Posterior cingulate gyrus (tissue), 11 donors: ENCODE results near the gene TMEM132E.

Experiments
- DNase-seq, 10 donors: peaks; one replicate each; pipeline versions ENCODE4 v3.0.0 to v3.0.0-alpha.2; 2020 to 2021; ENCODE audit warnings: mixed read lengths in 3 of 10
- intact Hi-C: fragments of 100-400 bp; cut with DNase I; formaldehyde crosslinking; loops from one replicate; pipeline ENCODE4 v1.15.1; 2023

Gene TMEM132E

DNA sequence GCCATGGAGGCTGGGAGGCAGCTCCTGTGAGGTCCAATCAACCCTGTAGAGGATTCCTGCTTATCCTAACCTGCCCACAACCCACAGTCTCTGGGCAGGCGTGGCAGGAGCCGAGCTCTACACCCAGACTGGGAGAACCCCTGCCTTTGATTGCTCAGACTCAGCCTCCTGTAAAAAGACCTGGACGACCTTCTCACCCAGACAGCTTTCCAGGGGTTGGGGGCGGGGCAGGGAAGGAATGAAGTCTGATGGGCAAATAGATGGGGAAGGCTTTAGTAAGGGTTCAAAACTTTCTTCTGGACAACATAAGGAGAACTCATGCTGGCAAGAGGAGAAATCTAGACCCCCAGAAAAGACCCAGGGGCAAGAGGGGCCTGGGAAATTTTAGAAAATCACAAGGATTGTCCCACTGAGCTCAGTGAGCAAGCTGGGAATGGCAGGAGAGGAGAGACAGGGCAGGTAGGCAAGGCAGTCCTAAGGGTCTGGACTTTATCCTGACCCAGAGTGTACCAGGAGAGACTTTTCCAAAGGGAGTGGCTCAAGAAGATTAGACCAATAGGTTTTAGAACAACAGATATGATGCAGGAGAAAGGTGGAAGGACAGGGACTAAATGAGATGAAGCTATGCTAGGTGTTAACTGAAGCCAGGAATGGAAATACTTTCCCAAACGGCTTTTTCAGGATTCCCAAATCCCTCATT lies 70.8 kb downstream of the TMEM132E start:
- DNase-seq, result peak in 1 of 10 donors; percentile 27
- intact Hi-C loops, result no loop called here

DNA sequence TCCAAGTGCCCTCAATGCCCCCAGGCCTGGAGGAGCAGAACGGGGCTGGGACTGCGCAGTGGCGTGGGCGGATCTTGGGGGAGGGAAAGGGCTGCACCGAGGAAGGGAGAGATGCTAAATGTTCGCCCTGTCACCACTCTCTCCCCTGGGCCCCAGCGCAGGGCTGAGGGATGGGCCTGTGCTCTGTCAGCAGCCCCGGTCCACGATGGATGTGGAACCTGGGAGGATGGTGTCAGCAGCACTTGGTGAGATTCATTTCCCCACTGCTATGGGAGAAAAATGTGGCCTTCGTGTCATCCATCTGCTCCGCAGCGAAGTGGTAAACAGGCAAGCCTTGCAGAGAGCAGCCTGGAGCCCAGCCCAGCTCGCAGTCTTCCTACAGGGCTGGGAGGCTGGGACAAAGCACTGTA lies 72.0 kb downstream of the TMEM132E start:
- intact Hi-C loops, result no loop called here
- peak in 1 of 10 donors; percentile 59 for DNase-seq

DNA sequence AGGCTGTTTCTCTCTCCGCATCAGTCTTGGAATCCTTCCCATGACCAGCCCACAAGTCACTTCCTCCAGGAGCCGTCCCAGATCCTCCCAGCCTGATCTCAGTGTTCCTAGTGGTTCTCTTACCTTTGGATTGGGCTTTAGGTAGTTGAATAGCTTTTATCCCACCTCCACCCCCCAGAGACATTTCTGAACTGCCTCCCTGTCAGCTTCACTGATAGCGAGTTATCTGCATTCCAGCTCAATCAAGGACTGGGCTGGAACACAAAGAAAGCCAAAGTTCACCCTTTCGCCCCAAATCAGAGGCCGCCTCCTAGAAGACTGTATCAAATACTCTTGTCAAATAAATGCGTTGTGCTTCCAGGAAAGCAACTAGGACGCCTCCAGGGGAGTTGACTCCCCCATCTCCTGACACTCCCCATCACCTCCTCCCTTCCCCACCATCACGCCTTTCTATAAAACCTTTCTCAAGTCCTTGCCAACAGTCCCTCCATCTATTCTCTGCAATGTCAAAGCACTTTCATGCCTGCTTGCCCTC lies 72.7 kb downstream of the TMEM132E start:
- peak in 1 of 10 donors; percentile 45 for DNase-seq
- intact Hi-C loops, result no loop called here

DNA sequence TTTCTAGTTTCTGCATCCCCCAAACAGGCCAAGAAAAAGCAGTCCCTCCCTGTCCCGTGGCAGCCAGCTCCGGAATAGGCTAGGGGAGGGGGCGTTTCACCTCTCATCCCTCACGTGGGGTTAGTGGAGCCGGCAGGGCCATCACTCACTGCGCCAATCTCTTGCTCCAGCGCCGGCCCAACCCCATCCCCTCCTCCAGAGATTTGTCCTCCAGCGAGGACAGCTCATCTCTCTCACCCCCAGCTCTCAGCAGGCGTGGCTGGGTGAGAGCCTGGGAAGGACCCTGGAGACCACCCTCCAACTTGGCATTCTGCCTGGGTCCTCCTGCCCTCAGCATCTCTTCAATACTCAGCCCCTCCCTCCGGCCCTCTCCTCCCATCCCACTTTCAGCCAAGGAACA lies 74.1 kb downstream of the TMEM132E start:
- peak in 1 of 10 donors; percentile 59 for DNase-seq
- intact Hi-C loops, result no loop called here

DNA sequence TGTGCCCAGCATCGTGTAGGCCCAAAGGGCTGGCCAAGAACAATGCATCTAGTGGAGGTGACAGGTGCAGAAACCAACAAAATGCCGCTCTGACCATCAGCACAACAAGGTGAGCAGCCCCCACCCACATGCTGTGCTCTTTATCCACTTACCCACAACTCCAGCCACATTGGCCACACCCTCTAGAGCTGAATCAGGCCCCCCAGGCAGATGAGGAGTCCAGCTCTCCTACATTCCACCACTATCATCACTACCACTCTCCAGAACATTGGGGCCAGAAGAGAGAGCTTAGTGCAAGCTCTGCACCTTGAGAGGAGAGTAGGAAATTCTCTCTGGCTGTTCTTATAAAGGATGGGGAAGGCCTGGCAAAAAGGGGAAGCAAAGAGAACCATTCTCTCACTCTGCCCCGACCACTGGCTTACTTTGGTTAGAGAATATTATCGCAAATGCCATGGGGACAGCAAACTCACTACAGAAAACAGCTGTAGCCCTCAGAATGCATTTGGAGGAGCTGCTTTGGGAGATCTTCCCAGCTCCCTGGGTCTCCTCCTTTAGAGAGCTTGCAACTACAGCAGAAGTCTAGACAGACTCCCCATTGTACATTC lies 75.0 kb downstream of the TMEM132E start:
- DNase-seq, result peak in 1 of 10 donors; percentile 6
- intact Hi-C loops, result no loop called here

DNA sequence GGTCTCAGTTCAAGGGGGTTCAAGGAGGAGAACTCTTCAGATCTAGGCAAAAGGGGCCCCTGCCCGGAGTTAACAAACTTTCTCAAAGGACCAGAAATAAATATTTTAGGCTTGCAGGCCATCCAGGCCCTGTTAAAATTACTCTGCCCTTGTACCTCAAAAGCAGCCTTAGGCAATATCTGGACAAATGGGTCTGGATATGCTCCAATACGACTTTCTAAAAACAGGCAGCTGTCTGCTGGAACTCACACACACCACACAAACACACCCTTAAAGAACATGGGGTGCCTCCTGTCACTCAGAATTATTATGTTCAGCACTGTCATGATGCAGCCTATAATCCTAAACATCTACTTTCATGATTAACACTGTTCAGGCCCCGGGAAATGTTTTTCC lies 75.5 kb downstream of the TMEM132E start:
- intact Hi-C loops, result no loop called here
- DNase-seq, result no peak

- DNase-seq, result no peak
- intact Hi-C loops, result no loop called here
Measured at GRCh38 chr17:34656801-34657200, 77.4 kb downstream of the TMEM132E start.

DNA sequence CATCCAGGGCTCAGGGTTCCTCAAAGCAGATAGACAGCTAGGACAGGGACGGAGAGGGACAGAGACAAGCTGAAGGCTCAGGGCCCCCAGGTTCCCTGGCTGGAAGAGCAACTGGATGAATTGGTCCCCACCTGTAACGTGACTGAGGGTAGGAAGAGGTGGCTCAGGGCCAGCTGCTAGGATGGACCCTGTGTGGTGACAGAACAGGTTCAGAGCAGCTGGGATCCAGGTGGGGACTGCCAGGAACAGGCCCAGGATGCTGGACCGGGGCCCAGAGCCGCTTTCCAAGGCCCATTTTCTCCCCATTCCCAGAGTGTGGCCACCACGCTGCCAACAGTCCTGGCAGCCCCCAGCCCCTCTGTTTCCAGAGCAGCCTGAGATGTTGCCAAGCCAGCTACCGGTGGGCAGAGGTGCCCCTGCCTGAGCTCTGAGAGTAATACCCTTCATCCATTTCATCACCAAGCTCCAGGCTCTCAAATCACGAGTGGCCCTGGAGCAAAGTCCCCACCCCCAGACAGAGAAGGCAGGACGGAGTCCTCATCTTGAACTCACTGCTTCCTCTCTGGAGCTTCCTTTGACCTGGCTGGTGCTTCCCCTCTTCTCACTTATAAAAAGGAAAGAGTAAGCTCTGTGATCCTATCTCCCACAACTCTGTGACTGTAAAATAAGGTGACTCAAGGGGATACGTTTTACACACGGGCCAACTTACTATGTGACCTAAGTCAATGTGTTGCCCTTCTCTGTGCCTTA lies 79.6 kb downstream of the TMEM132E start:
- peak in 1 of 10 donors; percentile 67 for DNase-seq
- intact Hi-C loops, result no loop called here

DNA sequence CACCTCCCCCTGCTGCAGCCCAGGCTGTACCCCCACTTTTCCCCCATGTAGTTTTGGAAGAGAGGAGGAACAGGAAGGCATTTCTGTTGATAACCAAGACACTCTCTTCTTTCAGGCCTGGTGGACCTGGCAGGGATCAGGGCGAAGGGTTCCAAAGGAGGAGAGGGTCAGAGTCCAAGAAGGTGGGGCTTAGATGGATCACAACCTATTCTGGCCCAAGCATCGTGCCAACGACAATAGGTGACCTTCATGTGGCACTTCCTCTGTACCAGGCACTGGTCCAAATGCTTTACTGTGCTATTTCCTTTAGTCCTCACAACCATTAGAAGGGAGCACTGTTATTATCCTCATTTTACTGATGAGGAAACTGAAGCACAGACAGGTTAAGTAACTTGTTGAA lies 84.3 kb downstream of the TMEM132E start:
- intact Hi-C loops, result no loop called here

GRCh38 chr17:34665150-34665806 lies 85.9 kb downstream of the TMEM132E start:
- intact Hi-C loops, result no loop called here
- DNase-seq, result no peak

More for the DNA sequence above, 84.3 kb downstream of the TMEM132E start:
- no peak for DNase-seq

DNA sequence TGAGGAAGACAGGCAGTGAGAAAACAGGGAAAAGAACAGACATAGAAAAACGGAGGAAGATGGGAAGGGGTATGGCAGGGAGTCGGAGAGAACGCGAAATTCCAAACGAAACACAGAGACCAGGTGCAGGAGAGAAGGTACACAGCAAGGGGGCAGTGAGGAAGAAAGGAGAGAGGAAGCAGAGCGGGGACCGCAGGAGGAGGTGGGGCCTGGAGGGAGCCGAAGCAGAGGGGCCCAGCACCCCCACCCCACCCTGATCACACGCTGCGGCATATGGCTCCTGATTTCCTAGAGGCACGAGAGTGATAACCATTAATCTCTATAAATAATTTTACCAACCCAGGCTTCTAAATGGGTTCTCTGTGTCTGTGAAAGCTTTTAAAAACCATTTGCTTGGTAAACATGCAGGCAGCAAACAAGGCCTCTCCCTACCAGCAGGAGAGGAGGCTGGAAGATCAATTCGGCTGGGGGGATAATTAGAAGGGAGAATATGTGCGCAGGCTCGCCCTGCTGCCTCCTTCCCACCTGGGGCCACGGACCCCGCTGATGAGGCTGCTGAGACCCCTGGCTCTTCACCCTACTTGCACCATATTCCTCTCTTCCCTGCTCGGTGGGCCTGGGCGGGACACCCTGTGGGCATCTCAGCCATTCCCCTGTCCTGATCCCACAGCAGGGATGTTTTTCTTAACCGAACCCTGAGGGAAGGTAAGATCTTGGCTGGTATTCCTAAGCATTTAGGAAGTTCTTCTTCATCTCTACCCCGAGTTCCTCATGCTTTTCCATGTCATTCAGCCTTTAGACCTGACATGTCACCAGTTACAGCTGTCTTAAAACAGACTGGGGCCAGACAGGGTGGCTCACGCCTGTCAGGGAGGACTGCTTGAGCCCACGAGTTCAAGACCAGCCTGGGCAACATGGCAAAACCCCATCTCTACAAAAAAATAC lies 86.7 kb downstream of the TMEM132E start:
- no peak for DNase-seq
- intact Hi-C loops, result no loop called here

DNA sequence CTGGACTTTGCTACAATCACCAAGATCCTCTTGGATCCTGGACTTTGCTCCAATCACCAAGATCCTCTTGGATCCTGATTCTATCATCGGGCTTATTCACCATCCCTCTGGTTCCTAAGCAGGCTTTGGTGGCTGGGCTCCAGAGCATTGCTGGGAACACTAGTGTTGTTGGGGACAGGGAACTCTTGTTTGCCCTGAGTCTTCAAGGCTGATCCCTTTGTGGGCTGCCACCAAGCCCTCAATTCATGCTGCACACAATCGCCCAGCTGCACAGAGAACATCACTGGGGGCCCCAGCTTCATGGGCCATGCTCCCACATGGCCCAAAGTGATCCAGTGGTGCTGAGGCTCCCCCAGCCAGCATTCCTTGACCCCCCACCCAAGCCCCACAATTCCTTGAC lies 88.3 kb downstream of the TMEM132E start:
- peak in 5 of 10 donors; percentile 9 to 91 (median 41) for DNase-seq
- intact Hi-C loops, result no loop called here

DNA sequence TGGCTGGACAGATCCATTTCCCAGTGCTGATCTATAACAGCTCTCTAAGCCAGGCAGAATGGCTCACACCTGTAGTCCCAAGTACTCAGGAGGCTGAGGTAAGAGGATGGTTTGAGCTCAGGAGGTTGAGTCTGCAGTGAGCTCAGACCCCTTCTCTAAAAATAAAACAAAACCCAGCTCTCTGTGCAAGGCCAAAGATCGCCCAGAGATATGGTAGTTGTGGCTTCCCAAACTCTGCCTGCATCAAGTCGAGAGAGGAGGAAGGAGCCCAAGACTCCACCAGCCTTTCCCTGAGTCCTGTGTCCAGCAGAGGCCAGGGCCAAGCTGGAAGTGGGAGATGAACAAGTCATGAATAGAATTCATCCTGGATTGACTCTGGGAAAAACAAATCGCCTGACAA lies 88.8 kb downstream of the TMEM132E start:
- no peak for DNase-seq
- intact Hi-C loops, result no loop called here

- intact Hi-C loops, result no loop called here
- DNase-seq, result peak in 1 of 10 donors; percentile 45
Measured at GRCh38 chr17:34669511-34669910, 90.1 kb downstream of the TMEM132E start.

DNA sequence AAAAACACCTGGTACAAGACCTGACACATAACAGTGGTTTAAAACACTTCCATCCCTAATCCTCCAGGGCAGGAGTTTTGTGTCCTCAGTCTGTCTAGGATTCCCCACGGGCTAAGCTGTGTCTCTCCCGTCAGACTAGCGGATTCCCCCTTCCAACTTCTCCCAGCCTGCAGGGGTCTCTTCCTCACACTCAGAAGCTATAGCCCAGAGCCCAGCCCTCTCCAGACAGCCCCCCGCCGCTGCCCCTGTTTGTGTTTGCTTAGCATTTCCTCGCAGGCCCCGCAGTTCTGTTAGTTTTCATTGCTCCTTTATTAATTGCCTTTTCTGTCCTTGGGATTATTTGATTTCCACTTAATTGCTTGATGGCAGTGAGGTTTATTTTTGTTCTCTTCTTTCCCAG lies 91.2 kb downstream of the TMEM132E start:
- DNase-seq, result peak in 1 of 10 donors; percentile 63
- intact Hi-C loops, result no loop called here

DNA sequence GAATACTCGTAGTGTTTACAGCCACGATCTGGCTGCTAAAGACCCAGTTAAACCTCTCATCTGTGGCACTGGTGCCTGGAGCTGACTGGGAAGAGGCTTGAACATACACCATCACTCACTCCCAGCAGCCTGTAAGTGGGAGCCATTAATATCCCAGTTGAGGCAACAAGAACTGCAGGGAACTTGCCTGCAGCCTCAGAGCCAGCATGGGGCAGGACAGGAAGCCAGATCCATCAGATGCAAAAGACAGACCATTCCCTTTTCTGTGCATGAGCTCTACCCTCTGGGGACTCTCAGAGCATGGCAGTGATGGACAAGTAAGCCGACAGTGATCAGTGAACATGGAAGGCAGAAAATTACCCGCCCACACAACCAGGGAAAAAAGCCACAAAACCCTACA lies 91.8 kb downstream of the TMEM132E start:
- peak in 1 of 10 donors; percentile 27 for DNase-seq
- intact Hi-C loops, result no loop called here

- intact Hi-C loops, result no loop called here
- DNase-seq, result no peak
Measured at GRCh38 chr17:34672176-34672785, 92.9 kb downstream of the TMEM132E start.

GRCh38 chr17:34673516-34673915 lies 94.1 kb downstream of the TMEM132E start:
- intact Hi-C loops, result no loop called here
- no peak for DNase-seq
